GM19043 (cell line): ENCODE results near the gene MED13L.

Experiments used
- ATAC-seq: cut with Tn5 transposase; IDR thresholded peaks from one replicate; pipeline ENCODE4 v1.9.1; 2021; ENCODE audit warnings: low read depth; ENCODE audit not compliant: unreplicated experiment

The MED13L gene

DNA sequence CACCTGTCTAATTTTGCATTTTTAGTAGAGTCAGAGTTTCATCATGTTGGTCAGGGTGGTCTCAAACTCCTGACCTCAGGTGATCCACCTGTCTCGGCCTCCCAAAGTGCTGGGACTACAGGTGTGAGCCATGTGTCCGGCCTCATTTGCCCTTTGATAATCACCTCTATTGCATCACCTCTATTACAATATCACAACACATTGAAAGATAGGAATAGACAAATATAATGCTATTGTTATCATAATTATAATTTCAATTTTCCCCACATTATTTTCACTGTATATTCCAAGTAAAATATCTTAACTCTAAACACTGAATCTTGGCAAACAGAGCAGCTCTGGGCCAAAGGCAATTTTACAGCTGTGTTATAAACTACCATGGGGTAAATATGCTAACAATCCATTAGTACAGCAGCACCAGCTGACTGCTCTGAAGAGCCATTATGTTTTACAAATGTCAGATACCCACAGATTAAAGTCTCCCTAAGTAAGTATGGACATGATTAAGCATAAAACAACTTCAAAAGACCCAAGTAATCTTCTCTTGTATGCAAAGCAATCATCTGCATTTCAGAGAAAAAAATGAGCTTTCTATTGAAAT lies 173.2 kb downstream of the MED13L start:
- no peak for ATAC-seq

DNA sequence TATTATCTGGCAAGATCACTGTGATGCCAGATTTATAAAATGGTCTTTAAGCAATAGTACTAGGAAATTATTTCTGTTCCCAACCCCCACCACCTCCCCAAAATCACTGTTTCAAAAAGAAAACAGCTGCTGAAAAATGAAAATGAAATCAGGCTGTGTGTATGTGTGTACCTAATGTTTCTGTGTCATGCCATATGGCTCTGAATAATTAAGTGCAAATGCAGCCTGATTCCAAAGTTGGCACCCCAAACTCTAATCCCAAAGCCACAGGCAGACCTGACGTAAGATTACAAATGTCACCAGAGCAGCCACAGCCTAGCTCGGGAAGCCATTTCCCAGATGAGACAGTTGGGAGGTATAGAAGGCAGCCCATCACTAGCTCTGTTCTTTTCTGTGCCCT lies 175.5 kb downstream of the MED13L start:
- no peak for ATAC-seq

DNA sequence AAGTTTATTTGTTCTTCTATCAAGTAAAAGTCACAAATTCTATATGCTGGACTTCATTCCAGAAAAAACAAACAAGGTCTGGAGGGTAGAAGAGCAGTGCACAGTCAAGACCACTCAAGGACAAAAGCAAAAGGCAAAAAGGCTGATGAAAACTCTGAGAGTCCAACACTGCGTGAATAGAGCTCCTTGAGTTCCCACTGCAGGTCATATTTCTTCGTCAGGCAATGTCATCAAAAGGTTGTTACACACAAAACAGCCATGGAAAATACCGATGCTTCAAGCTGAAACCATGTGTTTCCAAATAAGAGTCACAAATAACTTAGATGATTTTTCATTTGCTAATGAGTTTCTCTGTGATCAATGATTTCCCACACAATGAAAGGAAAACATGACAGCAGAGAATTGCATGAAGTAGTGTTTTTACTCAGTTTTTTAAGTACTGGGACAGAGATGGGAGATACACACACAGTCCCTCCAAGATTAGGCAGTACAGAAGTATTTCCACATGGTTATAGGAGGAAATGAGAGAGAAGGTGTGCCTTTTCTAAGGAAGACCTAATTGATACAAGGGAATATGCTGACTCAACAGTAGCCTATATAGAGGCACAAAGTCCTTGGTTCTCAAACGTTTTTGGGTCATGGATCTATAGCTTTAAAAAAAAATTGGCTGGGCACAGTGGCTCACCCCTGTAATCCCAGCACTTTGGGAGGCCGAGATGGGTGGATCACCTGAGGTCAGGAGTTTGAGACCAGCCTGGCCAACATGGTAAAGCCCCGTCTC lies 177.7 kb downstream of the MED13L start:
- ATAC-seq, result no peak

DNA sequence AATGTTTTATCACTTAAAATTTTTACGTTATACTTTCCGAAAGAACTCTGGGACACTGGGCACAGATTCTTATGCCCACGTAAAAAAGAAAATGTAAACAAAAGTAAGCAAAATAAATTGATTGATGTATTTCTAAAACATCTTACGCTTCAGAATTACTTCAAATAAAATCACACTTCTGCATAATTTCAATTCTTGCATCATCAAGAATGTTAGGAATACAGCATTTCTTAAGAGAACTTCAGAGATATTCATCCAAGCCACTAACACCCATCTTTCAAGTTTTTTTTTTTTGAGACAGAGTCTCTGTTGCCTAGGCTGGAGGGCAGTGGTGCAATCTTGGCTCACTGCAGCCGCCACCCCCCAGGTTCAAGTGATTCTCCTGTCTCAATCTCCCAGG lies 180.6 kb downstream of the MED13L start:
- ATAC-seq, result no peak

DNA sequence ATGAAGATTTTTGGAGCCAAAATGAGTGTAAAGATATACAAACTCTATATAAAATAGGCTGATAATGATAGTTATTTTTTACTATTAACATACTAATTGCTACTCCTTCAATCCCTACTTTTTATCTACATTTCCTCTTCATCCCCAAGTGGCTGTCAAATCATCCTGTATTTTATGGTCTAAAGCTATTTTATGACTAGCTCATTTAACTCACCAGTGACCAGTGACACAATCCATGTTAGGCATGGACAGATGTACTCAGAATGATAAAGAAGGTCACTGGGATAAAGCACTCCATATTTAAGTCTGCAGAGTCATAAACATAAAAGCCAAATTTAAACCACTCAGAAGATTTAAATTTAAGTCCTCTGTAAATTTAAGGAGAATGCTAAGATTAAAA lies 183.0 kb downstream of the MED13L start:
- no peak for ATAC-seq

DNA sequence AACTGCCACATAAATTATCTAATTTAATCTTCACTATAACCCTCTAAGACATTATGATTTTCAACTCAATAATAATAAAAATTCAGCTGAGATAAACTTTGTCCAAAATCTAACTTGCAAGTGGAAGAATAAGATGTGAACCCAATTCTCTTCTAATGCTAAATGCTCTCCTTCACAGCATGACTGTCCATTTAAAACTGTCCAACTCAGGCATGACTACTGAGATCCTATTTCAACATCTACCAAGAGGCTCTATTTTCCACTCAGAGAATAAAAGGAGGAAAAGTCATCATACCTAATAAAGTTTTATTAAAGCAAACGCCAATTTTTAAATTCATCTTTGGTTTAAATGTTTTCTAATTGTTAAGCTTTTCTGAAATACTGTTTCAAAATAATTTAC lies 183.6 kb downstream of the MED13L start:
- ATAC-seq, result no peak

DNA sequence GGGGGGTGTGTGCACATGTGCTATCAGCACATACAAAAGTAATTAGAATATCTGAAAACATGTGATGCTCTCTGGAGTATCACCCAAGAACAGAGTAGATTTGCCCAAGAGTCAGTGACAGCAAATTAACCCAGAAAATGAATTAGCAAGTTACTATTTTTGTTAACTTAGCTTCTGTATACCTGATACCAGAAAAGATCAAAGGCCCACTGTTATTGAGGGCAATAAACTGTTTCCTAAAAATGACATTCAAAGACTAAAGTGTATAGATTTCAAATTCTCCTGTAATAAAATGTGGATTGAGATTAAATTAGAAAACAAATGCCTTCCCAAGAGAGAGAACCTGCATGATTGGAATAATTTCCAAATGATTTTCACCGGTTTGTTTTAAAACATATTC lies 184.7 kb downstream of the MED13L start:
- ATAC-seq, result no peak

DNA sequence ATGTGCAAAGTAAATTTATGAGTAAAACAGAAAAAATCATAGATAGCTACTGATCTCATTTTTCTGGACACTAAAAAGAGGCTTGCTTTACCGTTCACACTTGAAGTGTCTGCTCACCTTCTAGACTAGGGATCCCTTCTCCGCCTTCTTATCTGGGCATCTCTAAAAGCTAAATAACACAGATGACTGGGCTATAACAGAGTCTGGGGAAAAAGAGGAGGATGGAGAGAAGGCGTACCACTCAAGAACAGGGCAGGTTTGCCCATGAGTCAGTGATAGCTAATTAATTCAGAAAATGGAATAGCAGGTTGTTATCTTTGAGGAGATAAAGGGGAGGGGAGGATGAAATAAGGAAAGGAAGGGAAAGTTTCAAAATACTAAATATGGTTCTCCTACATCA lies 185.3 kb downstream of the MED13L start:
- no peak for ATAC-seq

DNA sequence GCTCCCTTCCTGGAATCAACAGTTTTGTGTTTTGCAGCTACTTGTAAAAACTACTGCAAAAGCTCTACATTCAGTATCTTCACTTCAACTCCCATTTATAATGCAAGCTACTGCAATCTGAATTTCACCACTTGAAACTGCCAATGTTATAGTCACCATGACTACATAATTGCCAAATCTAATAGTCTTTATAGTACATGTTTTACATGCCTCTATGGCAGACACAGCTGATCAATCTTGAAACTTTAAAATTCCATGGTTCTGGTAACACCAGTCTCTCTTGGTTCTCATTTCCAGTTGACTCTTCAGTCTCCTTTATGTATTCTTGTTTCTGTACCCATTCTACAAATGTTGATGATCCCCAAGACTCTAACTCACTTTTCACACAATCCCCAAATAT lies 185.9 kb downstream of the MED13L start:
- no peak for ATAC-seq

DNA sequence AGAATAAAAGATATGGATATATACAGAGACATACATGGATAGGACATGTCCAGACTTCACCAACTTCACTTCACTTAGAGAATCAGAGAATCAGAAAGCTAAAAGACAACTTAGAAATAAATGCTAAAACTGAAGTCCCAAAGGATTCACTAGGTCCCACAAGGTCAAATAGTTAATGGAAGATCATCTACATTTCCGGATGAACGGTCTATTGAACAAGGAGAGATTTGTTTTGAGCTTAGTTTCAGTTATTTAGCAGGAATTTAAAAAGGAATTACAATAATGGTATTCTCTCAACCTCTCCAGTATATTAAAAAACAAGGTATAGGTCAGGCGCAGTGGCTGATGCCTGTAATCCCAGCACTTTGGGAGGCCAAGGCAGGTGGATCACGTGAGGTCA lies 187.0 kb downstream of the MED13L start:
- ATAC-seq, result no peak

DNA sequence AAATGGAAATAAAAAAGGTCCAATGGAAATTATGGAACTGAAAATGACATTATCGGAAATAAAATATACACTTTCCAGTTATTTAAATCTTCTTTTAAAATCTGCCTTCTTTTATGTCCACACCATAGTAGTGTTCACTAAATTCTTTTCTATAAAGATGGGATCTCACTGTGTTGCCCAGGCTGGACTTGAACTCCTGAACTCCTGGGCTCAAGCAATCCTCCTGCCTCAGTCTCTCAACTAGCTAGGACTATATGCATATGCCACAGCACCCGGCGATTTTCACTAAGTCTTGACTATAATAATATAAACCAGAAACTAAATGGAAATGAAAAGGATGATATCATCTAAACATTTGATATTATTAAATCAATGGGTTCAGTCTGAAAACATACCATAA lies 188.4 kb downstream of the MED13L start:
- ATAC-seq, result no peak

DNA sequence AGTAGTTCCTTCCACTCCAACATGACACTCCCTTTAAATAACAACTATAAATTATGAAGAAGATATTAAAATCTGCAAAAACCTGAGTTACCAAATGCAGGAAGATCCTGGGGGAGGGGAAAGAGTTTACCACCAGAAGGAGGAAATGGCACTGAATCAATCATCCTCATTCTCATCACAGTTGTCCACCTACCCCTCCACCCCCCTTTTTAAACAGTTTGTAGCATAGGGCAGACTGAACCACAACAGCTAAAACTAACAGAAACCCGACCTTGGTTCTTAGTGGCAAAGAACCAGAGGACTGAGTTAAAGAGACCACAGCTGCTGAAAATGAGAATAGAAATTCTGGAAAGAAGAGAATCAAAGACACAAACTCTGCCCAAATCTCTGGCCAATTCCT lies 189.5 kb downstream of the MED13L start:
- no peak for ATAC-seq

DNA sequence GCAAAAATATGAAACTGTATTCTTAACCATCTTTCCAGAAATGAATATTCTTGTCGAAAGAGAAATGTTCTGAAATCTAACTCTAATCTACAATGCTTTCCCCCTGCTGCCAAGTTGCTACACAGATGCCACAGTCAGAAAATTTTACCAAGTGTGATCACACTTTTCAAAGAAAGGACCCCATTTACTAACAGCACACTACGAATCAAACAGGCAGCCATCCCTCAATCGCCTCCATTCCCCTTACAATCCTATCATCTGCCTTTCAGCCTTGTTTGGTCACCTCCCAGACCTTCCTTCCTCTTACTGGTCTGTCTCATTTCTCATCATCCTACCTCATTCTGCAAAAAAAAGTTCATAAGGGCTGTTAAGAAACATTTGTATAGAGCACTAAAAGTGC lies 190.1 kb downstream of the MED13L start:
- ATAC-seq, result no peak

DNA sequence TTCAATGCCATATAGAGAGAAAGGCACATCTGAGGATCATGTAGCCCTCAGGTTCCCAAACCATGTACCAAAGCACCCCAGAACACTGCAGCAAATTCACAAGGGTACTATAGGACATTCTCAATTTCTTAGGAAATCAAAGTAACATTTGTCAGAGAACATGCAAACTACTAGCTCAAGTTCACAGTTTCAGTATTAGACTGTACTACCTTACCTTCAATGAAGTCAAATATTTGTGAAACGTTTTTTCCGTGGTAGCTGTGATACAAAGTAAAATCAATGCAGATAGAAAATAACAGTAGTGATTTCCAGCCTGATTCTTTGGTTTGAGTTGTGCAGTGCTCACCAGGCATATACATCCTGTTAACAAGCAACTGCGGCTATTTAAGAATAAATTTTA lies 197.1 kb downstream of the MED13L start:
- ATAC-seq, result no peak

DNA sequence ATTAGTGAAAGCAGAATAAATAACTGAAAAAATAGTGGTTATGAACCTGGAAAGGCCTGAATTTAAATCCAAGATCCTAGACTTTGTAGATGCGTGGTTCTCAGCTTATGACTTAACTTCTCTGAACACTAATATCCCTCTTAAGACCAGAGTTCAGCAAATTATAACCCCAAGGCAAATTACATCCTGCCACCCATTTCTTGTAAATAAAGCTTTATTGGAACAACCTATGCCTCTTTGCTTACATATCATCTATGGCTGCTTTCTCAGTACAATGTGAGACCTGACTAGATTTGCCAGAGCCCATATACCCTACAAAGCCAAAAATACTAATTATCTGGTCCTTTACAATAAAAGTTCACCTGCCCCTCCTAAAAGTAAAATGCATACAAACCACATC lies 199.1 kb downstream of the MED13L start:
- ATAC-seq, result no peak

DNA sequence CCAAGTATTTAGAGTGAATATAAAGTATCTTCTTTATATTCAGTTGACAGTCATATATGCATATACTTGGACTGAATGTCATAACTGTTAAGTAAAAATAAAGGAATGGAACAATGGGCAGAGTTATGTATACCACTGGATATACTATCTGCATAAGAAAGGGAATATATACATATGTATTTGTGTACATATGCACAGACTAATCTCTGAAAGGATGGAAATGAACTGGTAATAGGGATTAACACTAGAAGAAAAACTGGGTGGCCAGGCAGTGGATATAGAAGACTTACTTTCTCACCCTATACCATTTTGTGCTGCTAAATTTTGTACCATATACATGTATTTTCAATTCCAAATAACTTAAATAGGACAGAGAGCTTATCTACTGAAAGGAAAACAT lies 200.1 kb downstream of the MED13L start:
- ATAC-seq, result no peak

DNA sequence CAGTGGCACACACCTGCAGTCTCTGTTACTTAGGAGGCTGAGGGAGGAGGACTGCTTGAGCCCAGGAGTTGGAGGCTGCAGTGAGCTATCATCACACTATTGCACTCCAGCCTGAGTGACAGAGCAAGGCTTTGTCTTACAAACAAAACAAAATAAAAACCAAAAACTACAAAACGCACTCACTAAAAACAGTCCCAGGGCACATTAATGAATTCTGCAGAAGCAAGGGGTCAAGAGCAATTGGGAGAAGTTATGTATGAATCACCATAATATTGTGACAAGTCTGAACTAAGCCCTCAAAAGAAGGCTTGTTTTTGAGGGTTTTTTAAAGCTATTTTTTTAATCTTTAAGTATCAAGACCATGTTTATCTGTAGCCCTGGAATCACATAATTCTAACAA lies 201.1 kb downstream of the MED13L start:
- no peak for ATAC-seq

DNA sequence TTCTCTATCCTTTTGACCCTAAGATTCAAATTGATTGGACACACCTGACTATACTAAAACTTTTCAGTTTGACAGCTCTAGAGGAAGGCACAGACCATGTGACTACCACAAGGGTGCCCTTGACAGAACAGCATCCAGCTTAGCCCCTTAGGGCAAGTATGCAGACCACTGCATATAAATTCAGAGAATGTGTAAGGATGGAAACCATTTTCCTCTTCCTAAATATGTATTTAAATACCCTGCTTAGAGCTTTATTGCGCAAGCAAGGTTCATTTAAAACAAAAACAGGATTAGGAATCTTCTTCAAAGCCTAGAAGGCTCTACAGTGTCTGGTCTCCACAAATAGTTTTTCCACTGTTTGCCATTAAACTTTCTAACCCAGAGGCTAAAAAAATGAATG lies 202.8 kb downstream of the MED13L start:
- ATAC-seq, result no peak

DNA sequence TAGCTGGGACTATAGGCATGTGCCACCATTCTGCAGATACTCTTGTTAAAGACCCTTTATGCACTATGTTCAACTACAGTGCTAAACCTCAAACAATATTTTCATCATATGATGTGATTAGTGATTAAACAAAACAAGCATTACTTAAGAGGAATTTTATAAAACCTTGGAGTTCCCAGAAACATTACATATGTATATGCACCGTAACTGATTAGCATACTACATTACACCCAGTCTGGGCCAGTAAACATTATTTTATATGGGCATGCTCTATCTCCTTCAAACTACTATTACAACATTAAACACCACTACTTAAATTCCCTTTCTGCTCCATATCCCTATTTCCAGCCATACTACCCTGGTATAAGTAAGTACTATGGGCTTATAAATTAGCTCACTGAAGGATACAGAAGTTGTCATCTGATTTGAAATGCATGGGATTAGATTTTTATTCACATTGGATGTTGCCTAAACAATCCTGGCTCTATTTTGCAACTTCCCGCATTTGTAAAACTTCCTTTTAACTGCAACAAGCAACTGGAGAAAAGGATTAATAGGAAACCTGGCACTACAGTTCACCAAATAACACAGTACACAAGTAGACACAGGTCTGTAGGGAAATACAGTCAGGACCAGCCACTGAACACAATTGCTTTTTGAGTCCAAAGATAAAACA lies 205.8 kb downstream of the MED13L start:
- ATAC-seq, result no peak

DNA sequence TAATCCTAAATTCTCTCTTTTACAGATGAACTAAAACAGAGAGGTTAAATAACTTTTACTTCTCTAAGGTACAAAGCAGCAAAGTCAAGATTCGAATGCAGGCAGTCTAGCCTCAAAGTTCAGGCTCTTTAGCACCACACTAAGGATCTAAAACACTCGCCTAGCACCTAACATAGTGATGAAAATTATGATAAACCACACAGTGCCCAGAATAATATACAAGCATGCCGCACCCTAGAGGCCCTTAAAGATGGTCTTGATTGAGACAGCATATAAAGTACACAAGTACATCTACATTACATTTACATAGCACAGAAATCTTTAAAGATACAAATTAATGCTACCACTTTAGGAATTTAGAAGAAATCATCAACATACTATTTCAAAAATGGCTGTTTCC lies 207.0 kb downstream of the MED13L start:
- no peak for ATAC-seq

DNA sequence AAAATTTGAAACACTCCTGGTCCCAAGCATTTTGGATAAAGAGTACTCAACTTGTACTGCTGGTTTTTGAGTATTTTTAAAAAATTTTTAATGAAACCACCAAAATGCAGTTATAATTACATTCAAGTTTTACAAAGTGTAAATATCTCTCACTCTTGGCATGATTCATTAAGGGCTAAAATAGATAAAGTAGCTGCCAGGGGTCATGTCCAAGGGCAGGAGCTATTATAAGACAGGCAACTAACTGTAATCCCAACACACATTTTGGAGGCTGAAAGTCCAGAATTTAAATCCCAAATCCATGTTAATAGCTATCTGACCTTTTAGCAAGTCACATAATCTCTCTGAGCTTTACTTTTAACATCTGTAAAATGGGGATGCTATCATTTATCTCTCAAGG lies 207.6 kb downstream of the MED13L start:
- ATAC-seq, result no peak

DNA sequence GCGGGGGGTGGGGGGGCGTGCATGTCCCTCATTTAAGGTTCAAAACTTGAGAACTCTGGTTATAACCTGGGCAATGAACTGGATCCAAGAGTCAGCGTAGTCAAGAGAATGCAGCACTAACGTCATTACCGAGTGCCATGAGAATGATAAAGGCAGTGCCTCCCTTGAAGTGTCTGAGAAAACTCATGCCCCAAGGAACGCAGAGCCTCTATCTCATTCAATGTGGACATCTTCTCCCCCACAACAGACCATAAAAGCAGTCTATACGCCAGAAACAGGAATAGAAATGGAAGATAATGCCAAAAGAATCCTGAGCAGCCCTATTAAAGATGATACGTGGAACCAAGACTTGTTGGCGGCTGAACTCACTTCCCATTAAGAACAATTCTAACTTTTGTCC lies 208.6 kb downstream of the MED13L start:
- ATAC-seq, result no peak
